ENCODE results near the gene ADAMTS18.

DNA sequence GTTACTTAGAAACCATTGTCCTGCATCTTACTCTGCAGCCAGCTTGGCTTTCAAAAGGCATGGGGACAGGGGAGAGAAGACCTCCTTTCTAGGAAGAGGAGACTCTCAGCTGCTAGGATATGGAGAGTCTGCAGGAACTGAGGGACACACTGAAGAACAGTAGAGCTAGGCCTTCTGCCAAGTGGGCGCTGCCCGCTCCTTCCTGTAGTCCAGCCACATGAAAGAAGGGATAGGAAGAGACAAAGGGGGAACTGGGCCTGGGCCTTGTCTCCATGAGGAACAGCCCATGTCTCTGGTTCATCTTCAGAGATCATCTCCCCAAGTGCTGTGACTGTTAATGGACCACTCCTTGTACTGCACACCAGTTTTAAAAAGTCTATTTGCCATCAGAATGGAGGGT, 157.3 kb downstream of the ADAMTS18 start:
- TF ChIP-seq CTCF (IDR thresholded peaks at IDR 0.05) = no peak
- TF ChIP-seq POLR2AphosphoS5 (IDR thresholded peaks at IDR 0.05) = no peak
- no peak for TF ChIP-seq EP300 (IDR thresholded peaks at IDR 0.05)
- no peak for TF ChIP-seq POLR2A (IDR thresholded peaks at IDR 0.05)

Measured in suprapubic skin (tissue), 4 donors.